ENCODE data around the gene DTD1. TPM values are rescaled to one million over a fixed set of nuclear protein-coding genes. Genes with fewer than 3 reads are reported as not detected.

DTD1 gene
- total and polyA plus RNA-seq, 3 donors from 2014 or later = 34.6 to 41.6 (median 39.9) TPM

GRCh38 chr20:18796282-18796833, 208.5 kb downstream of the DTD1 start:
- Histone ChIP-seq H3K4me1 (peaks cover 6% of the 10 kb centered on the region), H3K36me3 (ENCODE audit: low read depth, missing control alignments) (no peaks in the 10 kb centered on the region), H3K4me3 (no peak overlapping the region), H3K9me3 (no peaks in the 10 kb centered on the region), H3K27ac (no peak overlapping the region), H3K27me3 (no peaks in the 10 kb centered on the region)
- TF ChIP-seq POLR2A (IDR thresholded peaks at IDR 0.05) (no peak), CTCF (IDR thresholded peaks at IDR 0.05) (no peak)
- intact Hi-C loops (cut with DNase I; ENCODE audit: low total_unique reads) = no loop called here
- 91 to 94% methylated on average over 2 of the region's 2 CpGs for WGBS, 2 donors
- no peak for DNase-seq

- no peak overlapping the region for H3K4me3 ChIP-seq
- whole genome bisulfite sequencing, 2 donors = 85 to 90% methylated on average over 2 of the region's 2 CpGs
- no peaks in the 10 kb centered on the region for H3K9me3 ChIP-seq
- H3K27me3 ChIP-seq = no peaks in the 10 kb centered on the region
- no peak for DNase-seq
- TF ChIP-seq CTCF (IDR thresholded peaks at IDR 0.05) (no peak), POLR2A (IDR thresholded peaks at IDR 0.05) (no peak)
- no peaks in the 10 kb centered on the region for H3K4me1 ChIP-seq
- intact Hi-C loops (cut with DNase I; ENCODE audit: low total_unique reads) = no loop called here
- H3K27ac ChIP-seq = no peak overlapping the region
- H3K36me3 ChIP-seq (ENCODE audit: low read depth, missing control alignments) = no peaks in the 10 kb centered on the region
Observed at GRCh38 chr20:18801516-18801915, 213.7 kb downstream of the DTD1 start.

GRCh38 chr20:18802012-18802634, 214.3 kb downstream of the DTD1 start:
- Histone ChIP-seq H3K4me1 (no peaks in the 10 kb centered on the region), H3K9me3 (no peaks in the 10 kb centered on the region), H3K36me3 (ENCODE audit: low read depth, missing control alignments) (no peaks in the 10 kb centered on the region), H3K27me3 (no peaks in the 10 kb centered on the region), H3K4me3 (no peak overlapping the region), H3K27ac (no peak overlapping the region)
- no peak for DNase-seq
- 68 to 80% methylated on average over 7 of the region's 7 CpGs for WGBS, 2 donors
- no peak for TF ChIP-seq POLR2A (IDR thresholded peaks at IDR 0.05)
- no peak for TF ChIP-seq CTCF (IDR thresholded peaks at IDR 0.05)
- intact Hi-C loops (cut with DNase I; ENCODE audit: low total_unique reads) = no loop called here

- whole genome bisulfite sequencing, 2 donors = 78 to 85% methylated on average over 4 of the region's 4 CpGs
- no peak overlapping the region for H3K27ac ChIP-seq
- no peak for DNase-seq
- no peaks in the 10 kb centered on the region for H3K4me1 ChIP-seq
- no peaks in the 10 kb centered on the region for H3K27me3 ChIP-seq
- no peaks in the 10 kb centered on the region for H3K9me3 ChIP-seq
- H3K4me3 ChIP-seq = no peak overlapping the region
- no peaks in the 10 kb centered on the region for H3K36me3 ChIP-seq (ENCODE audit: low read depth, missing control alignments)
- TF ChIP-seq CTCF (IDR thresholded peaks at IDR 0.05) (no peak), POLR2A (IDR thresholded peaks at IDR 0.05) (no peak)
- intact Hi-C loops (cut with DNase I; ENCODE audit: low total_unique reads) = no loop called here
Observed at GRCh38 chr20:18805881-18806280, 218.0 kb downstream of the DTD1 start.

- H3K36me3 ChIP-seq (ENCODE audit: low read depth, missing control alignments) = no peaks in the 10 kb centered on the region
- H3K27me3 ChIP-seq = no peaks in the 10 kb centered on the region
- WGBS, 2 donors = 75 to 76% methylated on average over 3 of the region's 3 CpGs
- H3K9me3 ChIP-seq = no peaks in the 10 kb centered on the region
- H3K27ac ChIP-seq = no peak overlapping the region
- no peak for DNase-seq
- intact Hi-C loops (cut with DNase I; ENCODE audit: low total_unique reads) = no loop called here
- H3K4me1 ChIP-seq = no peaks in the 10 kb centered on the region
- TF ChIP-seq CTCF (IDR thresholded peaks at IDR 0.05) (no peak), POLR2A (IDR thresholded peaks at IDR 0.05) (no peak)
- no peak overlapping the region for H3K4me3 ChIP-seq
Observed at GRCh38 chr20:18808712-18809111, 220.9 kb downstream of the DTD1 start.

All from testis (tissue), 3 donors.